Ovary (tissue), 9 donors: ENCODE data around the gene ASF1B. TPM values are rescaled to one million over a fixed set of nuclear protein-coding genes. Genes with fewer than 3 reads are reported as not detected.
"Not testable (repeated sequence)": the region's sequence is repeated elsewhere in the genome, so short reads cannot be mapped to it uniquely, and the experiment has no call there.

Source experiments
- DNase-seq, 5 donors: peaks; one replicate each; pipeline ENCODE4 v3.0.0-alpha.2; 2019 to 2020
- H3K27ac ChIP-seq, 2 donors: fragments of 200-600 bp; one replicate each; pipeline versions ENCODE4 v1.5.1 to v1.8.0; 2019 to 2022
- H3K27me3 ChIP-seq: fragments of 200-600 bp; one replicate; pipeline ENCODE4 v1.8.0; 2022
- H3K36me3 ChIP-seq: fragments of 200-600 bp; sonication (generic); one replicate; pipeline ENCODE4 v1.5.1; 2019
- H3K4me1 ChIP-seq: one replicate; pipeline ENCODE4 v1.8.1; 2013; ENCODE audit warnings: mild to moderate bottlenecking, moderate library complexity; ENCODE audit not compliant: insufficient read depth
- H3K4me3 ChIP-seq: fragments of 200-600 bp; sonication (generic); one replicate; pipeline ENCODE4 v1.5.1; 2017
- H3K9me3 ChIP-seq, 2 donors: fragments of 200-600 bp in 1 of 2; sonication (generic) in 1 of 2; one replicate each; pipeline versions ENCODE4 v1.5.1 to v1.8.1; 2013 to 2019; ENCODE audit warnings: mild to moderate bottlenecking in 1 of 2, moderate library complexity in 1 of 2
- EP300 ChIP-seq: sonication (generic); formaldehyde crosslinking; IDR thresholded peaks from one replicate; pipeline ENCODE4 v1.6.1; 2017; ENCODE audit warnings: antibody characterized with exemption
- POLR2A ChIP-seq: fragments of 450-650 bp; IDR thresholded peaks from one replicate; pipeline ENCODE4 v1.6.1; 2017; ENCODE audit warnings: antibody characterized with exemption, mild to moderate bottlenecking, moderate library complexity
- WGBS, 3 donors: extraction: QIAGEN DNeasy Blood & Tissue Kit in 1 of 3; methylation state at CpG; one replicate each; pipeline versions ENCODE4 v1.1.5 to v1.1.7; 2013 to 2017; 5-methylcytosine and 5-hydroxymethylcytosine counted together
- intact Hi-C, 4 donors: fragments of 100-400 bp; cut with DNase I; formaldehyde crosslinking; loops; one replicate each; pipeline versions ENCODE4 v1.11.0 to v1.15.1; 2022 to 2023
- polyA plus RNA-seq, 2 donors: library from polyadenylated mRNA; stranded (reverse); fragments of 200-250 nt in 1 of 2; fragments of 350-450 nt in 1 of 2; fragmentation: Illumina TruSeq in 1 of 2; extraction: RNeasy Lipid Tissue Mini Kit (QIAGEN cat#74804) in 1 of 2; gene quantifications; one replicate each; pipeline ENCODE4 v1.2.3, GENCODE V29; 2013 to 2014
- total RNA-seq, 7 donors: library from RNA; depleted of rRNA in 2 of 7; stranded (reverse); fragments of >200 nt in 2 of 7; fragmentation: NEBNext Ultra II Directional in 3 of 7; extraction: Animal tissue kit (Norgen Biotek cat#: 25700) in 3 of 7; gene quantifications; one replicate each; pipeline versions ENCODE4 v1.1.0 to v1.2.4, GENCODE V29; 2016 to 2023
- TF ChIP-seq, protein P1 (sequence below), 3 donors: fragments of 450-650 bp in 2 of 3; fragments of 200-600 bp in 1 of 3; IDR thresholded peaks; one replicate each; pipeline versions ENCODE4 v1.5.1 to v1.8.0; 2016 to 2022; ENCODE audit warnings: antibody characterized with exemption in 3 of 3, mild to moderate bottlenecking in 1 of 3
- donor health status: DM: no; HTN: no; CAD: no; lungs with moderate emphysema.
- donor health status: DM: no; HTN: no; CAD: no.
- donor health status: Bipolar disorder and iron deficiency.
- donor health status: DM: yes; HTN: yes; CAD: no.
- donor health status: DM: no; HTN: no; CAD: no.
- donor health status: DM: yes; HTN: yes; CAD: no.

The ASF1B gene
- total and polyA plus RNA-seq, 9 donors, result 0.12 to 4.9 (median 1.0) TPM

DNA sequence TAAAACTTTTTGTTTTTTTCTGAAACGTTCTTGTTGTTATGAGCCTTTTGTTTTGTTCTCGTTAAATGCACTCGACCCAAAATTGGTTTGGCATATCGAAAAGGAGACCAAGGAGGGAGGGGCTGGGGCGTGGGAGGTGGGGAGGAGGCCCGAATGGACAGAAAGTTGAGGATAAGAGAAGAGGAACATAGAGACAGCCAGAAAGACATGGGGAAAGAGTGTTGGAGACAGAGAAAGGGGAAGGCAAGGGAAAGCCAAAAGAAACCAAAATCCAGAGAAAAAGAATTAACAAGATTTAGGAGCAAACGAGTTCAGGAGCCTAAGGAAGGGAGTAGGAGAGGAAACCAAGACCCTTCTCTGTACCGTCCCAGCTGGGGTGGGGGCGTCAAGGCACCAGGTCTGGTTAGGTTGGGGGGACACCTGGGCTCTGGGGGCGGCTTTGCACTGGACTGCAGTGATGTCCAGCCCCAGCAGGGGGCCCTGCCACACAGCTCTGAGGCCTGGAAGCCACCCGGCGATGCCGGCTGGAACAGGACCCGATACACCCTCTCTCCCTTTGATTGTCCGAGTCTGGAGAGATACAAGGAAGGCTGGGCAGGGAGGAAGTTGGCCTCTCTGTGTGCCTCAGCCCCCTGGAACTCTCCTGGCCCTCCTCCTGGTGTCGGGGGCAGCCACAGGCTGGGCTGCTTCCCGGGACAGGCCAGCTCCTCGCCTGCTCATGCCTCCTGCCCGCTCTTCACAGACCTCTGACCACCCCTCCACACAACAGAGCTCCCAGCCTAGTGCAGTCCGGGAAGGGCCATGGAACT, 11.6 kb upstream of the ASF1B start:
- intact Hi-C loops, result loop anchor here (5.0 to 10.0 kb wide), 4 partner anchors 199 to 337 kb away; partner anchors contain the start of gene PTGER1 (in 1 of the 4)
- Histone ChIP-seq H3K4me1 (no peaks in the 10 kb centered on the region), H3K27ac (no peak overlapping the region), H3K4me3 (no peak overlapping the region), H3K27me3 (no peaks in the 10 kb centered on the region), H3K36me3 (no peaks in the 10 kb centered on the region), H3K9me3 (no peaks in the 10 kb centered on the region)
- WGBS, 3 donors, result 12 to 15% (median 13%) methylated on average over 20 of the region's 20 CpGs
- TF ChIP-seq, protein P1, sequence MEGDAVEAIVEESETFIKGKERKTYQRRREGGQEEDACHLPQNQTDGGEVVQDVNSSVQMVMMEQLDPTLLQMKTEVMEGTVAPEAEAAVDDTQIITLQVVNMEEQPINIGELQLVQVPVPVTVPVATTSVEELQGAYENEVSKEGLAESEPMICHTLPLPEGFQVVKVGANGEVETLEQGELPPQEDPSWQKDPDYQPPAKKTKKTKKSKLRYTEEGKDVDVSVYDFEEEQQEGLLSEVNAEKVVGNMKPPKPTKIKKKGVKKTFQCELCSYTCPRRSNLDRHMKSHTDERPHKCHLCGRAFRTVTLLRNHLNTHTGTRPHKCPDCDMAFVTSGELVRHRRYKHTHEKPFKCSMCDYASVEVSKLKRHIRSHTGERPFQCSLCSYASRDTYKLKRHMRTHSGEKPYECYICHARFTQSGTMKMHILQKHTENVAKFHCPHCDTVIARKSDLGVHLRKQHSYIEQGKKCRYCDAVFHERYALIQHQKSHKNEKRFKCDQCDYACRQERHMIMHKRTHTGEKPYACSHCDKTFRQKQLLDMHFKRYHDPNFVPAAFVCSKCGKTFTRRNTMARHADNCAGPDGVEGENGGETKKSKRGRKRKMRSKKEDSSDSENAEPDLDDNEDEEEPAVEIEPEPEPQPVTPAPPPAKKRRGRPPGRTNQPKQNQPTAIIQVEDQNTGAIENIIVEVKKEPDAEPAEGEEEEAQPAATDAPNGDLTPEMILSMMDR (IDR thresholded peaks at IDR 0.05), result peak; percentile 58 to 86 (median 77)
- TF ChIP-seq EP300, result no peak
- DNase-seq, result peak; percentile 69 to 83 (median 76)

DNA sequence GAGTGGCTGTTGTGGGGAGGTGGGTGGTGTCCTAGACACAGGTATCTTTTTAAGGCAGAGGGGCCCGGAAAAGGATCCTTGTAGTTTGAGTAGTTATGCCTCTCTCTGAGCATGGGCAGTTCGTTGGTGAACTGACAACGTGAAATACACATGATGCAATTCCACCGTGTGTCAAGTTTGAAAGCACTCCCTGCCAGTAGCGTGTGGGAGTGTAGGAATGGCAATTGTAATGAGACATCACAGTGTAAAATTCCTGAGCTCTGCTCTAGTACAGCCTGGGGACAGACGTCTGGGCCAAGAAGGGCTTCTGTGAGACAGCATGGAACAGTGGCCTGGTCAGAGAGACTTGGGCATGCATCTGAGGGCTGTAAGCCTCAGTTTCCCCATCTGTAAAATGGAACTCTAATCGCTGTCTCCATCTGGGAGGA, 10.4 kb upstream of the ASF1B start:
- H3K27ac ChIP-seq, result no peak overlapping the region

DNA sequence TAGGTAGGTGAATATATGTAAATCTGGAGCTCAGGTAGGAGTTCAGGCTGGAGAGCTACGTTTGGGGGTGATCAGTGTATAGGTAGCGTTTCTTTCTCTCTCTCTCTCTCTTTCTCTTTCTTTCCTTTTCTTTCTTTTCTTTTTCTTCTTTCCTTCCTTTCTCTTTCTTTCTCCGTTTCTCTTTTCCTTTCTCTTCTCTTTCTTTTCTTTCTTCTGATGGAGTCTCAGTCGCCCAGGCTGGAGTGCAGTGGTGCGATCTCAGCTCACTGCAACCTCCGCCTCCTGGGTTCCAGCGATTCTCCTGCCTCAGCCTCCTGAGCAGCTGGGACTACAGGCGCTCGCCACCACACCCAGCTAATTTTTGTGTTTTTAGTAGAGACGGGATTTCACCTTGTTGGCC, 9.8 kb upstream of the ASF1B start:
- H3K4me3 ChIP-seq, DNase-seq, H3K9me3 ChIP-seq, H3K27ac ChIP-seq, H3K27me3 ChIP-seq, H3K36me3 ChIP-seq, H3K4me1 ChIP-seq: not testable (repeated sequence)
- 90 to 92% (median 92%) methylated on average over 10 of the region's 10 CpGs for WGBS, 3 donors
- intact Hi-C loops, result loop anchor here (5.0 to 10.0 kb wide), 4 partner anchors 201 to 339 kb away; partner anchors contain the start of gene PTGER1 (in 1 of the 4)

More for the DNA sequence above, 10.4 kb upstream of the ASF1B start:
- Histone ChIP-seq H3K4me1 (no peaks in the 10 kb centered on the region), H3K4me3 (no peak overlapping the region), H3K27me3 (no peaks in the 10 kb centered on the region), H3K36me3 (no peaks in the 10 kb centered on the region), H3K9me3 (no peaks in the 10 kb centered on the region)
- WGBS, 3 donors, result 41 to 44% (median 42%) methylated on average over 7 of the region's 7 CpGs
- intact Hi-C loops, result loop anchor here (5.0 to 10.0 kb wide), 4 partner anchors 200 to 338 kb away; partner anchors contain the start of gene PTGER1 (in 1 of the 4)
- no peak for DNase-seq
- TF ChIP-seq EP300 (no peak), POLR2A (no peak)
- TF ChIP-seq, protein P1 (IDR thresholded peaks at IDR 0.05), result no peak

DNA sequence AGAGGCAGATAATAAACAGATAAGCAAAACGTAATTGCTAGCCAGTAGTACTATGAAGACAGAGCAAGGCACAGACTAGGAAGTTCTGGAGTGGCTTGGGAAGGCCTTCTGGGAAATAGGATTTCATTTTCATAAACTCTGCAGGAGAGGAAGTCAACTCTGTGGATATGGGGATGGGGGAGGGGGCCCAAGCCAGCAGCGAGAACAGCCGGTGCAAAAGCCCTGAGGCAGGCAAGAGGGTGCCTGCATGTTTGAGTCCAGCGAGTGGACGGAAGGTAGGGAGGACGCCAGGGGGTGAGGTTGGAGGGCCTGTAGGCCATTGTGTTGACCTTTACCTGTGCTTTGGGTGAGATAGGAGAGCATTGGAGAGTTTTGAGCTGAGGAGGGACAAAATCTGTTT, 9.0 kb upstream of the ASF1B start:
- H3K4me3 ChIP-seq, result no peak overlapping the region

More for the DNA sequence above, 9.0 kb upstream of the ASF1B start:
- intact Hi-C loops, result loop anchor here (5.0 to 10.0 kb wide), 4 partner anchors 202 to 339 kb away; partner anchors contain the start of gene PTGER1 (in 1 of the 4)
- TF ChIP-seq EP300 (no peak), POLR2A (no peak)
- TF ChIP-seq, protein P1 (IDR thresholded peaks at IDR 0.05), result no peak
- no peaks in the 10 kb centered on the region for H3K4me1 ChIP-seq
- H3K36me3 ChIP-seq, result no peaks in the 10 kb centered on the region
- 86 to 91% (median 87%) methylated on average over 6 of the region's 6 CpGs for WGBS, 3 donors
- no peak for DNase-seq
- H3K9me3 ChIP-seq, result no peaks in the 10 kb centered on the region
- H3K27me3 ChIP-seq, result no peaks in the 10 kb centered on the region
- H3K27ac ChIP-seq, result no peak overlapping the region
